GM12872 (cell line): ENCODE measurements around the gene MYOF.

Experiments used
- TF ChIP-seq, protein P1 (sequence below): IDR thresholded peaks from 3 replicates; pipeline ENCODE4 v1.5.1; 2011; ENCODE audit warnings: low read depth, mild to moderate bottlenecking, low read length, moderate library complexity; ENCODE audit not compliant: insufficient read depth

The MYOF gene

DNA sequence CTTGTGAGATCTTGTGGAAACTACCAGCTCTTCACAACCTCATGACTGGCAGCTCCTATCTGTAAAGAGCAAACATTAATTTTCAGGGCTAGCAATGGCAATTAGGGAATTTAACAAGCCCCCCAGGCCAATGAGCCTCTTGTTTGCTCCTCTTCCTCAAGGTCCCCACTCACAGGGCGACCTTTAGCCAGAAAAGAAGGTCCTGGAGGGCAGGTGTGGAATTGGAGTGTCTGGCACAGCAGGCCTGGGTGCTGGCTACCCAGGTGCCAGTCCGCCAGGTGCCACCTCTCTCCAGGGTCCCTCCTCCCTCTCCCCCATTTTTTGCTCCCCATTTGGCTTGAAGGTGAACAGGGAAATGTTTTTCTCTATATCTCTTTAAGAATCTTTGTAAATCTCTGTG lies 12.4 kb upstream of the MYOF start:
- TF ChIP-seq, protein P1, sequence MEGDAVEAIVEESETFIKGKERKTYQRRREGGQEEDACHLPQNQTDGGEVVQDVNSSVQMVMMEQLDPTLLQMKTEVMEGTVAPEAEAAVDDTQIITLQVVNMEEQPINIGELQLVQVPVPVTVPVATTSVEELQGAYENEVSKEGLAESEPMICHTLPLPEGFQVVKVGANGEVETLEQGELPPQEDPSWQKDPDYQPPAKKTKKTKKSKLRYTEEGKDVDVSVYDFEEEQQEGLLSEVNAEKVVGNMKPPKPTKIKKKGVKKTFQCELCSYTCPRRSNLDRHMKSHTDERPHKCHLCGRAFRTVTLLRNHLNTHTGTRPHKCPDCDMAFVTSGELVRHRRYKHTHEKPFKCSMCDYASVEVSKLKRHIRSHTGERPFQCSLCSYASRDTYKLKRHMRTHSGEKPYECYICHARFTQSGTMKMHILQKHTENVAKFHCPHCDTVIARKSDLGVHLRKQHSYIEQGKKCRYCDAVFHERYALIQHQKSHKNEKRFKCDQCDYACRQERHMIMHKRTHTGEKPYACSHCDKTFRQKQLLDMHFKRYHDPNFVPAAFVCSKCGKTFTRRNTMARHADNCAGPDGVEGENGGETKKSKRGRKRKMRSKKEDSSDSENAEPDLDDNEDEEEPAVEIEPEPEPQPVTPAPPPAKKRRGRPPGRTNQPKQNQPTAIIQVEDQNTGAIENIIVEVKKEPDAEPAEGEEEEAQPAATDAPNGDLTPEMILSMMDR: no peak

DNA sequence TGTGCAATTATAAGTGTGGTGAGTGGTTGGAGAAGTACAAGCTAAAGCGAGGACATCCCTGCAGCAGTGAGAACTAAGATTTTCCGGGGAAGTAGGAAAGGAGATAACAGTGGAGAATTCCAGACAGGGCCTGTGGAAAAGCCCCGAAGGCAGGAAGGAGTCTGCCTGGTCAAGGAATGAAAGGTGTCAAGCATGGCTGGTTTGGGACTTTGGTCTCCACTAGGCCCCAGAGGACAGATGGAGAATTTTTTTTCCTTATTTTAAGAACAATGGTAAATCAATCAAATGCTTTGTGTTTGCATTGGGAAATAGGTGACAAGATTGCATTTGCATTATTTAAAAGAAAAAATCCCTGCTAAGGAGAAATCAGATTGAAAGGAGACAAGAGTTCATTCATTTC lies 11.0 kb upstream of the MYOF start:
- TF ChIP-seq, protein P1: no peak

DNA sequence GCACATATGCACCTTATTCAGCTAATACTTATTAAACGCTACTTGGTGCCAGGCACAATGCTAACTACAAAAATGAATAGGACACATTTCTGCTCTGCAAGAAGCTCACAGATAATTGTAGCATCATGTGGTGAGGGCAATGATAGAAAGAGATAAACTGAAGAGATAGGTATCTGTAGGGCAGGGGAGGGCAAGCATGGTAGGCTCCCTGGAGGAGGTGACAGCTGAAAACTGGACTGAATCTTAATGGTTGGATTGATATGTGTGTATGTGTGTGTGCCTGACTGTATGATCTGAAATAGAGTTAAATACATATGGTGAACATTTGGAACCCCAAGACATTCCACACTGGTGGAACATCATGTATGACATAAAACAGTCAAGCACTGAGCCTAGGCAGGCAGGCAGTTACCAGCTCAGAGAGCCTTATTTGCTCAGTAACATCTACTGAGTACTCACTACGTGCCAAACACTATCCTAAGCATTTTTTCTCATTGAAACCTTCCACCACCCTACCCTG lies 9.5 kb upstream of the MYOF start:
- TF ChIP-seq, protein P1: no peak

DNA sequence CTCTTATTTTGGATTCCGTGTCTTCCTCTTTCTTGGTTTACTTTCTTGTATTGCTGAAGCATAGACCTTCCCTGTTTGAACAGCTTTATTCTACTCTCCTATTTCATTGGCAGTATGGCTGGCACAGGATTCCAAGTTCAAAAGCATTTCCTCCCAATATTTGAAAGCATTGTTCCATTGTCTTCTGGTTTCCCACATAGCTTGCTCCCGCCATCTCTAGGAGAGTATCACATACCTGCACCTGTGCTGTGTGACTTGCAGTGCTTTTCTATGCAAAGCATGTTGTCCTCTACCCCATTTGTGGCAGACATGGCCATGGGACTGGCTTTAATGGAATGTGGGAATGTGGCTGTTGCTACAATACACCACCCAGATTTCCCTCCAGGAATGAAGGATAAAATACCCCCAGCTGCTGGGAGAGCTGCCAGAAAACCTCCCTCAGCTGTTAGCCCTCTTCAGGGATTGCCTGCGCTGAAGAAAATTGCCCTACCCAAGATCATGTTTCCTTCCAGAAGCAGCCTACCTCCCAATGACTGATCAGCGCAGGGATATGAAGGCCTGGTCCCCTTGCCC lies 6.9 kb upstream of the MYOF start:
- TF ChIP-seq, protein P1: no peak

DNA sequence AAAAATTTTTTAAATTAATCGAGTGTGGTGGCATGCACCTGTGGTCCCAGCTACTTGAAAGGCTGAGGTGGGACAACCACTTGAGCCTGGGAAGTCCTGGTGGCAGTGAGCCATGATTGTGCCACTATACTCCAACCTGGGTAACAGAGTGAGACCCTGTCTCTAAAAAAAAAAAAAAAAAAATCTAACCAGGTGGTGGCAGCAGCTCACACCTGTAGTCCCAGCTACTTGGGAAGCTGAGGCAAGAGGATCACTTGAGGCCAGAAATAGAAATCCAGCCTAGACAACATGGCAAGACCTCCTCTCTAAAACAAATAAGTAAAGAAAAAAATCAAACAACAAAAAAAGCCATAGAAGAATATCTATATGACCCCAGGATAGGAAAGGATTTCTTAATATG lies 3.6 kb upstream of the MYOF start:
- TF ChIP-seq, protein P1: no peak

DNA sequence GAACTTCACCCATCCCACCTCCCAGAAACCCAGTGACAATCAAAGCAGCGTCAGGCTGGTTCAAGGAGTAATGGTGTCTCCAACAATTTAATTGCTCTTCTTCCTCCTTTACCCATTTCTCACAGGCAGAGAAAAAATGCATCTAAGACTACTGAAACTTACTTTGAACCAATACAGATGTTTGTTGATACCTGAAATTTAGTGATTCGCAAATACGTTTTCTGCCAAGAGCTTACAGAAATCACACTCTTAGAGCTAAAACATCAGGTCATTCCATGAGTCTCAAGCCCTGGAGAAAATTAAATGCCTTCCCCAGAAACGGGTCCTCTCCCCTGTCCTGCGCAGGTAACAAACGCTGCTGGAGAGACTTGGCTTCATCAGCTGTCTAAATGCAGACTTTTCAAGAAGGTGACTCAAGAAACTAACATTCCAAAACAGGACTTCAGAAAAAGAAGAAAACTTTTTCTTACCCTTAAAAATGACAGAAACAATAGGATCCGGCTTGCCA lies 443 bp downstream of the MYOF start:
- TF ChIP-seq, protein P1: no peak

DNA sequence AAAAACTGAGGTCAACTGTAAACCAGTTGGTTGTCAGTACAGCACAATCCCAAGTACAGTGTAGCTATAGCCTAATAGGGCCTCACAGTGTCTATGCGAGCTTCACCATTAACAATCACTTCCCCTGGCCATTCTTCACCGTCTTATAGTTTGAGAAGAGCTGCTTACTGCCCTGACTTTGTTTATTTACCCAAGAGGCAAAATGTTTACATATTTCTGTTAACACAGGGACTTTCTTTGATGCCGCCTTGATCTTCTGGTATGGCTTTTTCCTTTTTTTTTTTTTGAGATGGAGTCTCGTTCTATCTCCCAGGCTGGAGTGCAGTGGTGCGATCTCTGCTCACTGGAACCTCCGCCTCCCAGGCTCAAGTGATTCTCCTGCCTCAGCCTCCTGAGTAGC lies 3.3 kb downstream of the MYOF start:
- TF ChIP-seq, protein P1: no peak
